Measurements from ENCODE around the gene AGMO.

AGMO gene

GRCh38 chr7:15252181-15252580 is 309.6 kb downstream of the AGMO start:
- no peaks in the 10 kb centered on the region for H3K9me3 Mint-ChIP-seq
- no peak overlapping the region for H3K27ac Mint-ChIP-seq
- no peaks in the 10 kb centered on the region for H3K4me1 Mint-ChIP-seq
- no peaks in the 10 kb centered on the region for H3K27me3 Mint-ChIP-seq
- H3K36me3 Mint-ChIP-seq, result no peaks in the 10 kb centered on the region
- no peak overlapping the region for H3K4me3 Mint-ChIP-seq

GRCh38 chr7:15248514-15248913 is 313.3 kb downstream of the AGMO start:
- no peaks in the 10 kb centered on the region for H3K36me3 Mint-ChIP-seq
- H3K9me3 Mint-ChIP-seq, result no peaks in the 10 kb centered on the region
- no peaks in the 10 kb centered on the region for H3K4me1 Mint-ChIP-seq
- no peak overlapping the region for H3K4me3 Mint-ChIP-seq
- H3K27ac Mint-ChIP-seq, result no peak overlapping the region
- no peaks in the 10 kb centered on the region for H3K27me3 Mint-ChIP-seq

- H3K4me3 Mint-ChIP-seq, result no peak overlapping the region
- no peaks in the 10 kb centered on the region for H3K36me3 Mint-ChIP-seq
- H3K27me3 Mint-ChIP-seq, result no peaks in the 10 kb centered on the region
- no peak overlapping the region for H3K27ac Mint-ChIP-seq
- H3K4me1 Mint-ChIP-seq, result no peaks in the 10 kb centered on the region
- no peaks in the 10 kb centered on the region for H3K9me3 Mint-ChIP-seq
Measured at GRCh38 chr7:15245831-15246230, 316.0 kb downstream of the AGMO start.

DNA sequence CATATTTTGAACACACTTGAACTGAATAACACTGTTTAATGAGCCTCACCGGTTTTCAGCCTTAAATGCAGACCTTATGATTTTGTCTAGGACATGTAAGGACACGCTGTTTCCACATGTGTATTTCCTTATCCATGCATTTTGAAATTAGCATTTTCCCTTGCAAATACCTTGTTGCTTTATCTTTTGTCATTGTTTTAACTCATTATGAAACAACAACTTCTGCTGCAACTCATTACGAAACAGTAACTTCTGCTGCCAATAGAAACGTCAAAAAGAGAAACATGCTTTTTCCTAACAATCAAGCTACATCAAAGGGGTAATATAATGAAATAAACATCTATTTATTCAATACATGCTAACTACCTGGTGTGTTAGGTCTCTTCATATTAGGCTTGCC is 322.0 kb downstream of the AGMO start:
- H3K4me1 Mint-ChIP-seq, result no peaks in the 10 kb centered on the region
- H3K4me3 Mint-ChIP-seq, result no peak overlapping the region
- H3K36me3 Mint-ChIP-seq, result no peaks in the 10 kb centered on the region
- H3K27me3 Mint-ChIP-seq, result no peaks in the 10 kb centered on the region
- no peak overlapping the region for H3K27ac Mint-ChIP-seq
- peaks cover 3% of the 10 kb centered on the region for H3K9me3 Mint-ChIP-seq

- Mint-ChIP-seq H3K27me3 (no peaks in the 10 kb centered on the region), H3K4me1 (no peaks in the 10 kb centered on the region), H3K4me3 (no peak overlapping the region), H3K9me3 (peaks cover 19% of the 10 kb centered on the region), H3K36me3 (no peaks in the 10 kb centered on the region), H3K27ac (no peak overlapping the region)
Measured at GRCh38 chr7:15236952-15237351, 324.9 kb downstream of the AGMO start.

DNA sequence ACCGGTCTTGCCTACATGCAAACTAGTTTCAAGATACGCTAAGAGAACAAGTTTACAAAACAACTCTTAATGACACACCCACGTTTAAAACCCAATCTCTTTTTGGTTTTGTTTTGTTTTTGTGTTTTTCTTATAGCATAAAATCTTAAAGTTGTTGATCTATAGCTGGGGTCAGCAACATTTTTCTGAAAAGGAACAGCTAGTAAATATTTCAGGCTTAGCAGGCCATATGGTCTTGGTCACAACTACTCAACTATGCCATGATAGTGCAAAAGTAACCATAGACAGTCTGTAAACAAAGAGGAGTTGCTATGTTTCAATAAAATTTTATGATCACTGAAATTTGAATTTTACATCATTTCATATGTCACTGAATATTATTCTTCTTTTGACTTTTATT is 327.4 kb downstream of the AGMO start:
- no peaks in the 10 kb centered on the region for H3K36me3 Mint-ChIP-seq
- H3K27ac Mint-ChIP-seq, result no peak overlapping the region
- no peaks in the 10 kb centered on the region for H3K4me1 Mint-ChIP-seq
- no peaks in the 10 kb centered on the region for H3K27me3 Mint-ChIP-seq
- peaks cover 26% of the 10 kb centered on the region for H3K9me3 Mint-ChIP-seq
- no peak overlapping the region for H3K4me3 Mint-ChIP-seq

DNA sequence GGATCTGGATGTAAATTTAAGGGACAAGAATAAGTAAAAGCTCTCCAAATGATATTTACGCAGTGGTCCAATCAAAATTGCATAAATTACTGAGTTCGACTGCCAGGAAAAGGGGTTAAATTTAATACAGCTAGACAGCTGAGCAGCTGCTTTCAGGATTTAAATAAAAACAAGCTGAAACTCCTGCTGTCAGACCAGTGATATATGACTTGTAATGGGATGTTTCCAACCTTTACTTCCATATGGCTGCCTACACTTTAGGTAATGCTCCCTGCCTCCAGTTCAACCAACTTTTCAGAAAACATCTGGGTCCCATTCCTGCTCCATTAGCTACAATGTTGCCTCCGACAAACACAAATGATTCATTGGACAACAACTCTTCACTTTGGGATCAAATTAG is 333.0 kb downstream of the AGMO start:
- Mint-ChIP-seq H3K36me3 (no peaks in the 10 kb centered on the region), H3K27me3 (no peaks in the 10 kb centered on the region), H3K4me1 (no peaks in the 10 kb centered on the region), H3K27ac (no peak overlapping the region), H3K9me3 (peaks cover 32% of the 10 kb centered on the region), H3K4me3 (no peak overlapping the region)

DNA sequence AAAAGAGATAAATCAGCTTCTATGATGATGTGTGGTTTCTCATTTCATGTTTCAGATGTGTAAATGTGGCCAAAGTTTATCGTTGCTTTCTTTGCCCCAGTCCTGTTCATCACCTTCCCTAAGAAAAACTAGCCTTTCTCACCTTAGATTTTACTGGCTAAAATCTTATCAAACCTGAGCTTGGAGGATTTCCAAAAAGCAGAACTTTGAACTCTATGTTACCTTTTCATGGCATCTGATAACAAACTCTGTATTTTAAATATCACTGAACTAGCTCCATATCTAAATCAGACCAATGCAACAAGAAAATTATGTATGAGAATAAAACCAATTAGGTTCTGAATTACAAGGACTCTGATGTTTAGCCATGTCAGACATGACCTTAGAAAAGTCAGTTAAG is 335.8 kb downstream of the AGMO start:
- H3K27ac Mint-ChIP-seq, result no peak overlapping the region
- H3K36me3 Mint-ChIP-seq, result no peaks in the 10 kb centered on the region
- no peaks in the 10 kb centered on the region for H3K27me3 Mint-ChIP-seq
- peaks cover 20% of the 10 kb centered on the region for H3K9me3 Mint-ChIP-seq
- H3K4me3 Mint-ChIP-seq, result no peak overlapping the region
- H3K4me1 Mint-ChIP-seq, result no peaks in the 10 kb centered on the region

DNA sequence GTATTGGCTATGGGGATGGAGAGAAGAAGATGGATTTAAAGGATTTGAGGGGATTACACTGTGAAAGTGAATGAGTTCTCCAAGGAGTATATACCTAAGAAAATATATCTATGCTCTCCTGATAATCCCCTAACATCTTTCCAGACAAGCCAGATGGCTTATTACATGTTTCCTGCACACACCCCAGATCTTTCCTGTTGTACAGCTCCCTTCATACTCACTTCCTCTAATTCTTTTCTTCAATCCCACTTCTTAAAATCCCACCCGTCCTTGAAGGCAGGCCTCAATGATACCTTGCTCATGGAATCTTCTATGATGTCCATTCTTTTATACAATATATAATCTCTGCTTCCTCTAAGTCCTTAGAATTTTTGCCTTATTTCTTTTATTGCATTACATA is 342.1 kb downstream of the AGMO start:
- H3K27ac Mint-ChIP-seq, result no peak overlapping the region

DNA sequence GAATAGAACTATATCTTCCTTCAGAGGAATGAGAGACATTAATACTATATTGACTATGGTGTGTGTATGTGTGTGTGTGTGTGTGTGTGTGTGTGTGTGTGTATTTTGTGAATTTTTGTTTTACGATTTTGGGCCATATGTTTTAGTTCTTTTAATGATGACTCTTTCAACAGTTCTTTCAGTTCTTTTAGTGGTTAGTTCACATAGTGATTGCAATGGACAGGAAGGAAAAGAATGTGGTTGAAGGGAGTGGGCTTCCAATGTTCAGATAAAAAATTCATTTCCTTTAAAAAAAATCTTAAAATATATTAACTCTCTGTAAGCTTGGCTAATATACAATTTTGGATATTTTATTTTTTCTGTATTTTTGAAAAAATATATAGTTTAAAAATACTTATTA is 343.6 kb downstream of the AGMO start:
- Mint-ChIP-seq H3K9me3 (no peaks in the 10 kb centered on the region), H3K36me3 (no peaks in the 10 kb centered on the region), H3K4me3 (no peak overlapping the region), H3K27me3 (no peaks in the 10 kb centered on the region), H3K4me1 (no peaks in the 10 kb centered on the region), H3K27ac (no peak overlapping the region)

More for the DNA sequence above, 342.1 kb downstream of the AGMO start:
- Mint-ChIP-seq H3K4me3 (no peak overlapping the region), H3K9me3 (peaks cover 4% of the 10 kb centered on the region), H3K4me1 (no peaks in the 10 kb centered on the region), H3K36me3 (no peaks in the 10 kb centered on the region), H3K27me3 (no peaks in the 10 kb centered on the region)

DNA sequence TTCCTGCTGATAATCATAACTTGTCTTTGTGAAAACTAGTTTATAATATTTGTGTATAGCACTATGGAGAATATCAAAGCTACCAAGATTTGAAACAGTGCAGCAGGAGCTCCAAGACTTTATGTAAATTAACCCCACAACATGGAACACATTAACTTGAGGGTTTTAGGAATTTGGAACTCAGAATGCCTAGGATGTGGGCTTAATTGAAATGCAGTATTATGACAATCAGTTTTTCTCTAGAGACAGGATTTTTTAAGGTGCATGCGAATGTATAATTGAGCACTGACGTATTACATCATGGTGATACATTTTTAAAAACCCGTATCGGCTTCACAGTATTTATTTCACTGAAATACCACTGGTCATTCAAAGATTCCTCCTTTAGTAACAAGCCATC is 346.2 kb downstream of the AGMO start:
- H3K27ac Mint-ChIP-seq, result no peak overlapping the region
- H3K27me3 Mint-ChIP-seq, result no peaks in the 10 kb centered on the region
- no peak overlapping the region for H3K4me3 Mint-ChIP-seq
- no peaks in the 10 kb centered on the region for H3K4me1 Mint-ChIP-seq
- no peaks in the 10 kb centered on the region for H3K9me3 Mint-ChIP-seq
- no peaks in the 10 kb centered on the region for H3K36me3 Mint-ChIP-seq

- Mint-ChIP-seq H3K4me1 (no peaks in the 10 kb centered on the region), H3K27me3 (no peaks in the 10 kb centered on the region), H3K36me3 (no peaks in the 10 kb centered on the region), H3K9me3 (no peaks in the 10 kb centered on the region), H3K4me3 (no peak overlapping the region), H3K27ac (no peak overlapping the region)
Measured at GRCh38 chr7:15214976-15215375, 346.8 kb downstream of the AGMO start.

DNA sequence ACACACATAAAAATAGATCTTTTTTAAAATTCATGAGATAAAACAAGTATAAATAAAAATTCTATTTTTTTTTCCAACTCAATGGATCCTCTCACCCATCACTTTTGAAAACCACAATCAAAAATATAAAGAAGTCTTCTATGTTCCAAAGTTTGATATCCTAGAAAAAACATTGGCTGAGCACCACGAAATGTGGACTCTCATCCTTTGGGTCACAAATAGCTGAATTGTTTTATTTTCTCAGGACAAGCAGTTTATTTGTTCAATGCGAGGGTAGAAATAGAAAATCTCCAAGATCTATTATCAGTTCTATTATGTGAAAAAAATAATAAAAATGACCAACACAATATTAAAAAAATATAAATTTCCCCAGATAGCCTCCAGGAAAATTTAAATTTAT is 348.7 kb downstream of the AGMO start:
- Mint-ChIP-seq H3K4me3 (no peak overlapping the region), H3K9me3 (no peaks in the 10 kb centered on the region), H3K4me1 (no peaks in the 10 kb centered on the region), H3K27me3 (no peaks in the 10 kb centered on the region), H3K27ac (no peak overlapping the region), H3K36me3 (no peaks in the 10 kb centered on the region)

DNA sequence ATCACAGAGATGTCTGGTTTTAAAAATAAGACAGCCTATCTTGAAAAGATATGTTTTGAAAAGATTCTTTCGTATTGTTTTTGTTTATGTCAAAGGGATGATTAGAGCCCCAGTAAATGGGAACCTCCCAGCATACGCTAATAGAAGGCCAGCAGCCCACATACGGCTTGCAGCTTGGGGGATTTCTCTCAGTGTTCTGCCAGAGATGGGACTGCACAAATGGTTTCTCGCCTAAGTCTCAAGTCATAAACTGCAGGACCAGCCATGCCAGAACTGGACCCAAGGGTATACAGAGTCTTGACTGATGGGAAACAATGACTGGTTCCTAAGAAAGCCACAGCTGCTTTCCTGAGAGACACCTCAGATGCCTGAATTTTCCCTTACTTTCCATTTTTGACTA is 352.4 kb downstream of the AGMO start:
- Mint-ChIP-seq H3K4me3 (no peak overlapping the region), H3K36me3 (no peaks in the 10 kb centered on the region), H3K4me1 (no peaks in the 10 kb centered on the region), H3K27ac (no peak overlapping the region), H3K27me3 (no peaks in the 10 kb centered on the region), H3K9me3 (no peaks in the 10 kb centered on the region)

DNA sequence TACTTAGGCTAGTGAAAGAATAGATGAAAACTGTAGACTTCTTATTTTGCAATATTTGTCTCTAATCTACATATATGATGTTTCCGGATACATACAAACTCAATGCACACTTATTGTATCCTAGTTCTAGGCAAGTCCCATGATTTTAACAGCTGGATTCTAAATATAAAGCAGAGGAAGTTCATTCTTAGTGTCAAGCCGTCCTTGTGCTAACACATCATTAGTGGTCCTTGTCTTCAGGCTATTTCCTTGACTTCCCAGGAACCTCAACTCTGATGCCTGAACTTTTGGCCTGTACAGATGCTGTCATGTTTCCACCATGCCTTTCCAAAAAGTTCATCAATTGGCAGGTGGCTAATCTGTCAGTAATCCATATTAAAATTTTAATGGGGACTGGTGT is 357.4 kb downstream of the AGMO start:
- Mint-ChIP-seq H3K27me3 (no peaks in the 10 kb centered on the region), H3K9me3 (no peaks in the 10 kb centered on the region), H3K4me1 (no peaks in the 10 kb centered on the region), H3K27ac (no peak overlapping the region), H3K36me3 (no peaks in the 10 kb centered on the region), H3K4me3 (no peak overlapping the region)

- H3K27me3 Mint-ChIP-seq, result no peaks in the 10 kb centered on the region
- no peak overlapping the region for H3K4me3 Mint-ChIP-seq
- no peaks in the 10 kb centered on the region for H3K4me1 Mint-ChIP-seq
- no peaks in the 10 kb centered on the region for H3K36me3 Mint-ChIP-seq
- peaks cover 3% of the 10 kb centered on the region for H3K9me3 Mint-ChIP-seq
- no peak overlapping the region for H3K27ac Mint-ChIP-seq
Measured at GRCh38 chr7:15199482-15199881, 362.3 kb downstream of the AGMO start.

DNA sequence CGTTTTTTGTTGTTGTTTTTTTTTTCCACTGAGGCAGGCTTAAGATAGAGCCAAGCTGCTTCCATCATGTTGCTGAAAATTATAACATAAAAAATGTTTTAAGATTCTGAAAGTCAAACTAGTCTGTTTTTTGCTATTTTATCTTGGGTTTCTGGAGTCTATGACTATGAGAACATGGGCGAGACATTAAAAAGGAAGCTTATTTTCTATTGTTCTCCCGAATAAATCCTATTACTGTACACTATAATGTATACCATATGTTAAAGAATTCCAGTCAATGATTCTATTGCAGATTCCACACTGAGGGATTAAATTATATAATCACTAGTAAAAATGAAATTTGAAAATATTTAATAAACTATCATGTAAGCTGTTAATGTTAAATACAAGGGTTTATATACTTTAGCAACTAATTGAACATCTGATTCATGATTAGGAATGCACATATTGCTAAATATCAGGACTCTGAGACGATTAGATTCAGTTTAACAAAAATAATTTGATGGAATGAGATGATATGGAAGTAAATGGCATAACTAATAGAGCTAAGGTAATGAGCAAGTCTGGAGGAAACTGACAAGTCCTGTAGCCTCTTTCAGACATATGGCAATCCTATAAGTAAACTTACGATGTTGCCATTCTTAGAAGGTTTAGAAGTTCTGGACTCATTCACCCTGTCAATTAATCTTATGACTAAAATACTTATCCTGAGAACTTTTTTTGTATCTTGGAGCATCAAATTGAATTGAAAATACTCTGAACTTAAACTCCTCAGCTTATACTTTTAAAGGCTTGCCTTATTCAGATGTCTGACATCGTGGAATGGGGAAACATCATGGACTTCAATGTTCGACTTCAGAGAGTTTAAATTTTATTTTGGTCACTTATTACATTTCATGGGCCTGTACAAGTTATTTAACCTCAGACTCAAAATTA is 364.5 kb downstream of the AGMO start:
- no peak overlapping the region for H3K4me3 Mint-ChIP-seq
- no peaks in the 10 kb centered on the region for H3K36me3 Mint-ChIP-seq
- no peaks in the 10 kb centered on the region for H3K4me1 Mint-ChIP-seq
- no peaks in the 10 kb centered on the region for H3K27me3 Mint-ChIP-seq
- peaks cover 3% of the 10 kb centered on the region for H3K9me3 Mint-ChIP-seq
- no peak overlapping the region for H3K27ac Mint-ChIP-seq

All from activated naive CD4-positive, alpha-beta T cell treated with anti-CD3 and anti-CD28 coated beads, Interleukin-2, amount 50 U/mL, for 24 hours (primary cell).